ENCODE measurements around the gene SHC3. TPM values are rescaled to one million over a fixed set of nuclear protein-coding genes. Genes with fewer than 3 reads are reported as not detected.

Gene SHC3
- total and polyA plus RNA-seq, 9 of the 15 experiments (the other 6 are each of a cell fraction or from before 2014, with no cell fraction given): not detected

DNA sequence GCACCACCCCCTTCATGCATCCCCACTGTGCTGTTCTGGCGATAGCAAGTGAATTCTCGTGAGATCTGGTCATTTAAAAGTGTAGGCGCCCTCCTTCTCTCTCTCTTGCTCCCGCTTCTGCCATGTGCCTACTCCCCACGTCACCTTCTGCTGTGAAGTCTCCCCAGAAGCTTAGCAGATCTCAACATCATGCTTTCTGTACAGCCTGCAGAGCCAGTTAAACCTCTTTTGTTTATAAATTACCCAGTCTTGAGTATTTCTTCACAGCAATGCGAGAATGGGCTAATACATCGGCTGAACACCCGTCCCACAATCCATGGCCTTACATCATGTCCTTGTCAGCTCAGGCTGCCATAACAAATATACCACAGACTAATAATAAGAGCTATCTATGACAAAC, 17.4 kb downstream of the SHC3 start:
- Histone ChIP-seq H2AFZ (ENCODE audit: low read depth, low read length) (no peak overlapping the region), H3K9ac (ENCODE audit: insufficient read depth in 1 of 2, low read depth in 2 of 2, low read length in 2 of 2) (no peak overlapping the region), H3K9me1 (ENCODE audit: control insufficient read depth, insufficient read depth, low read length) (no peaks in the 10 kb centered on the region), H3K27ac (ENCODE audit: extremely low read depth, low read depth, low read length) (no peak overlapping the region), H3K4me1 (replicated peaks in 1 of 2; ENCODE audit: control insufficient read depth in 2 of 2, insufficient read depth in 2 of 2, low read length in 2 of 2) (no peaks in the 10 kb centered on the region), H3K79me2 (ENCODE audit: control insufficient read depth, insufficient read depth, low read length) (no peaks in the 10 kb centered on the region), H3K4me3 (no peak overlapping the region), H3K36me3 (ENCODE audit: control insufficient read depth, insufficient read depth, low read length) (no peaks in the 10 kb centered on the region), H3K9me3 (replicated peaks; ENCODE audit: control insufficient read depth, insufficient read depth, low read depth, low read length) (no peaks in the 10 kb centered on the region), H4K20me1 (replicated peaks; ENCODE audit: control insufficient read depth, insufficient read depth, low read length) (no peaks in the 10 kb centered on the region), H3K27me3 (ENCODE audit: control insufficient read depth in 2 of 2, insufficient read depth in 2 of 2, low read length in 2 of 2) (no peaks in the 10 kb centered on the region; a peak in 1 of 5 replicates), H3K4me2 (ENCODE audit: insufficient read depth, low read length) (no peak overlapping the region)
- DNase-seq (ENCODE audit: extremely low read depth in 1 of 4, low spot score in 3 of 4) (no peak), FAIRE-seq (no peak), ATAC-seq (no peak)
- in situ Hi-C loops (cut with MboI) (no loop called here), intact Hi-C loops (cut with micrococcal nuclease) (no loop called here)
- POLR2A ChIA-PET: no interaction called here
- BruUV-seq (replicated peaks): no TSS peak
- TF ChIP-seq TCF7L2 (IDR thresholded peaks at IDR 0.05; ENCODE audit: low read depth, low read length) (no peak), RBFOX2 (IDR thresholded peaks at IDR 0.05; ENCODE audit: low read depth, low read length) (no peak), RBBP5 (IDR thresholded peaks at IDR 0.05; ENCODE audit: borderline replicate concordance, insufficient read depth, low read length, poor library complexity, severe bottlenecking) (no peak), ZNF561 (CRISPR knock-in tag; conservative IDR thresholded peaks at IDR 0.05) (no peak)
- TF ChIP-seq, protein P1, sequence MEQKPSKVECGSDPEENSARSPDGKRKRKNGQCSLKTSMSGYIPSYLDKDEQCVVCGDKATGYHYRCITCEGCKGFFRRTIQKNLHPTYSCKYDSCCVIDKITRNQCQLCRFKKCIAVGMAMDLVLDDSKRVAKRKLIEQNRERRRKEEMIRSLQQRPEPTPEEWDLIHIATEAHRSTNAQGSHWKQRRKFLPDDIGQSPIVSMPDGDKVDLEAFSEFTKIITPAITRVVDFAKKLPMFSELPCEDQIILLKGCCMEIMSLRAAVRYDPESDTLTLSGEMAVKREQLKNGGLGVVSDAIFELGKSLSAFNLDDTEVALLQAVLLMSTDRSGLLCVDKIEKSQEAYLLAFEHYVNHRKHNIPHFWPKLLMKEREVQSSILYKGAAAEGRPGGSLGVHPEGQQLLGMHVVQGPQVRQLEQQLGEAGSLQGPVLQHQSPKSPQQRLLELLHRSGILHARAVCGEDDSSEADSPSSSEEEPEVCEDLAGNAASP (IDR thresholded peaks at IDR 0.05): no peak
- 0% methylated on average over 8 of the region's 8 CpGs for WGBS (ENCODE audit: insufficient coverage, low coverage, missing lambda C conversion rate)
- CTCF ChIA-PET (ENCODE audit: low intra/inter-chr PET ratio): no interaction called here

DNA sequence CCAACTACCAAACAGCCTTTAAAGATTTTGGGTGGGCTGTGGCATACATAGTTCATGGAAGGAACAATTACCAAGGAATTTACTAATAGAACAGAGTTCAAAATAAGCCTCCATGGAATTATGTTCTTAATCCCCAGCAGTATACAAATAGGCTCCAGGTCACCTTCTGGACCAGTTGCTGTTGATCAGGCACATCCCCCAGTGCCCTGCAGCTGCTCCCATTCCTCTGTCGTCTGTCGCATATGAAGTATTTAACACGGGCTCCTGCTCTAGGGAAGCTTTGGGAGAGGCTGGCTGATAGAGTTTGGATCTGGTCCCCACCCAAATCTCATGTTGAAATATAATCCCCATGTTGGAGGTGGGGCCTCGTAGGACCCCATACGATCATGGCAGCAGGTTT, 17.8 kb downstream of the SHC3 start:
- 2% methylated on average over 5 of the region's 5 CpGs for WGBS (ENCODE audit: insufficient coverage, low coverage, missing lambda C conversion rate)
- Histone ChIP-seq H3K4me1 (replicated peaks in 1 of 2; ENCODE audit: control insufficient read depth in 2 of 2, insufficient read depth in 2 of 2, low read length in 2 of 2) (no peaks in the 10 kb centered on the region), H3K9ac (ENCODE audit: insufficient read depth in 1 of 2, low read depth in 2 of 2, low read length in 2 of 2) (no peak overlapping the region), H3K4me3 (no peak overlapping the region), H3K36me3 (ENCODE audit: control insufficient read depth, insufficient read depth, low read length) (no peaks in the 10 kb centered on the region), H3K9me1 (ENCODE audit: control insufficient read depth, insufficient read depth, low read length) (no peaks in the 10 kb centered on the region), H3K9me3 (replicated peaks; ENCODE audit: control insufficient read depth, insufficient read depth, low read depth, low read length) (no peaks in the 10 kb centered on the region), H4K20me1 (replicated peaks; ENCODE audit: control insufficient read depth, insufficient read depth, low read length) (no peaks in the 10 kb centered on the region), H2AFZ (ENCODE audit: low read depth, low read length) (no peak overlapping the region), H3K4me2 (ENCODE audit: insufficient read depth, low read length) (no peak overlapping the region), H3K27ac (ENCODE audit: extremely low read depth, low read depth, low read length) (no peak overlapping the region), H3K27me3 (ENCODE audit: control insufficient read depth in 2 of 2, insufficient read depth in 2 of 2, low read length in 2 of 2) (no peaks in the 10 kb centered on the region; a peak in 1 of 5 replicates), H3K79me2 (ENCODE audit: control insufficient read depth, insufficient read depth, low read length) (no peaks in the 10 kb centered on the region)
- in situ Hi-C loops (cut with MboI): no loop called here
- DNase-seq (ENCODE audit: extremely low read depth in 1 of 4, low spot score in 3 of 4) (no peak), ATAC-seq (no peak), FAIRE-seq (no peak)
- ChIA-PET CTCF (ENCODE audit: low intra/inter-chr PET ratio) (no interaction called here), POLR2A (no interaction called here)
- intact Hi-C loops (cut with micrococcal nuclease): no loop called here
- BruUV-seq (replicated peaks): no TSS peak
- TF ChIP-seq JUN (IDR thresholded peaks at IDR 0.05; ENCODE audit: borderline replicate concordance, low read depth, low read length): no peak
- no peak for TF ChIP-seq JUN (CRISPR knock-in tag; IDR thresholded peaks at IDR 0.05; ENCODE audit: borderline replicate concordance)
- TF ChIP-seq ZZZ3 (IDR thresholded peaks at IDR 0.05): no peak
- no peak for TF ChIP-seq L3MBTL2 (IDR thresholded peaks at IDR 0.05)
- no peak for TF ChIP-seq CREBBP (IDR thresholded peaks at IDR 0.05; ENCODE audit: low read depth, low read length)
- TF ChIP-seq JUND (IDR thresholded peaks at IDR 0.05; ENCODE audit: borderline replicate concordance, low read depth, low read length): no peak
- TF ChIP-seq JUND (tag; IDR thresholded peaks at IDR 0.05; ENCODE audit: borderline replicate concordance, low read depth, low read length): no peak
- no peak for TF ChIP-seq PHF21A (IDR thresholded peaks at IDR 0.05; ENCODE audit: borderline replicate concordance, low read depth)
- TF ChIP-seq ZNF274 (IDR thresholded peaks at IDR 0.05; ENCODE audit: borderline replicate concordance, low read depth, low read length): no peak
- no peak for TF ChIP-seq ZBTB1 (CRISPR knock-in tag; IDR thresholded peaks at IDR 0.05; ENCODE audit: borderline replicate concordance, low read depth)
- TF ChIP-seq FOXP1 (CRISPR knock-in tag; IDR thresholded peaks at IDR 0.05): no peak
